ENCODE results near the gene RPS27L. TPM values are rescaled to one million over a fixed set of nuclear protein-coding genes. Genes with fewer than 3 reads are reported as not detected.

RPS27L gene
- total and polyA plus RNA-seq, 9 of the 15 experiments (the other 6 are each of a cell fraction or from before 2014, with no cell fraction given) = 72.2 to 382 (median 116) TPM

GRCh38 chr15:63189941-63190768 is 32.9 kb upstream of the RPS27L start (continued):
- TF ChIP-seq FOS (IDR thresholded peaks at IDR 0.05; ENCODE audit: extremely low read depth, insufficient read length) (no peak), ZBTB7A (IDR thresholded peaks at IDR 0.05; ENCODE audit: borderline replicate concordance, control insufficient read depth, low read depth, low read length) (no peak), PRMT5 (CRISPR knock-in tag; IDR thresholded peaks at IDR 0.05) (no peak), E4F1 (CRISPR knock-in tag; IDR thresholded peaks at IDR 0.05; ENCODE audit: borderline replicate concordance) (no peak), CHD1 (IDR thresholded peaks at IDR 0.05; ENCODE audit: low read length) (no peak), RNF219 (CRISPR knock-in tag; IDR thresholded peaks at IDR 0.05) (no peak), LCOR (CRISPR knock-in tag; IDR thresholded peaks at IDR 0.05) (no peak), CBX5 (IDR thresholded peaks at IDR 0.05; ENCODE audit: borderline replicate concordance, low read depth) (no peak), U2AF1 (optimal IDR thresholded peaks at IDR 0.05; ENCODE audit: low read depth, low read length) (no peak), DIDO1 (tag; IDR thresholded peaks at IDR 0.05; ENCODE audit: low read depth) (no peak), AFF1 (IDR thresholded peaks at IDR 0.05; ENCODE audit: low read depth in 1 of 2, partially characterized antibody in 2 of 2) (peak; percentile 53 to 61), ZNF41 (CRISPR knock-in tag; conservative IDR thresholded peaks at IDR 0.05) (no peak), ZNF644 (tag; IDR thresholded peaks at IDR 0.05; ENCODE audit: low read depth) (no peak), JUNB (CRISPR knock-in tag; conservative IDR thresholded peaks at IDR 0.05) (no peak), ZKSCAN3 (CRISPR knock-in tag; IDR thresholded peaks at IDR 0.05) (no peak), KHSRP (IDR thresholded peaks at IDR 0.05) (no peak), ZNF280A (IDR thresholded peaks at IDR 0.05; ENCODE audit: low read depth, partially characterized antibody) (no peak), ZKSCAN1 (IDR thresholded peaks at IDR 0.05; ENCODE audit: low read depth, low read length) (no peak), MCM3 (IDR thresholded peaks at IDR 0.05) (no peak)

All from K562 (cell line).